Mucosa of rectum (tissue), 2 donors: Measurements from ENCODE around the gene ZNF503.
A peak's percentile ranks its signal among the peaks of the same experiment; 100 is the strongest.

Source experiments
- H3K27ac ChIP-seq, 2 donors: one replicate each; pipeline ENCODE4 v1.7.0; 2013; ENCODE audit warnings: inconsistent platforms in 2 of 2, low read depth in 2 of 2, low read length in 2 of 2
- H3K27me3 ChIP-seq, 2 donors: one replicate each; pipeline ENCODE4 v1.7.0; 2013; ENCODE audit warnings: low read length in 2 of 2; ENCODE audit not compliant: control insufficient read depth in 2 of 2, insufficient read depth in 2 of 2
- H3K36me3 ChIP-seq, 2 donors: one replicate each; pipeline ENCODE4 v1.7.0; 2013; ENCODE audit warnings: low read length in 2 of 2; ENCODE audit not compliant: control insufficient read depth in 2 of 2, insufficient read depth in 2 of 2
- H3K4me1 ChIP-seq, 2 donors: one replicate each; pipeline ENCODE4 v1.7.0; 2013; ENCODE audit warnings: low read length in 2 of 2, mild to moderate bottlenecking in 1 of 2; ENCODE audit not compliant: control insufficient read depth in 2 of 2, insufficient read depth in 2 of 2
- H3K4me3 ChIP-seq, 2 donors: one replicate each; pipeline ENCODE4 v1.7.0; 2013; ENCODE audit warnings: low read length in 2 of 2
- H3K9ac ChIP-seq, 2 donors: one replicate each; pipeline ENCODE4 v1.7.0; 2013; ENCODE audit warnings: low read length in 2 of 2, low read depth in 1 of 2, mild to moderate bottlenecking in 1 of 2
- H3K9me3 ChIP-seq, 2 donors: one replicate each; pipeline ENCODE4 v1.7.0; 2013; ENCODE audit warnings: low read length in 2 of 2; ENCODE audit not compliant: control insufficient read depth in 2 of 2
- donor health status: healthy.
- donor health status: Normal muscosa, but diverticular disease.

The ZNF503 gene, protein sequence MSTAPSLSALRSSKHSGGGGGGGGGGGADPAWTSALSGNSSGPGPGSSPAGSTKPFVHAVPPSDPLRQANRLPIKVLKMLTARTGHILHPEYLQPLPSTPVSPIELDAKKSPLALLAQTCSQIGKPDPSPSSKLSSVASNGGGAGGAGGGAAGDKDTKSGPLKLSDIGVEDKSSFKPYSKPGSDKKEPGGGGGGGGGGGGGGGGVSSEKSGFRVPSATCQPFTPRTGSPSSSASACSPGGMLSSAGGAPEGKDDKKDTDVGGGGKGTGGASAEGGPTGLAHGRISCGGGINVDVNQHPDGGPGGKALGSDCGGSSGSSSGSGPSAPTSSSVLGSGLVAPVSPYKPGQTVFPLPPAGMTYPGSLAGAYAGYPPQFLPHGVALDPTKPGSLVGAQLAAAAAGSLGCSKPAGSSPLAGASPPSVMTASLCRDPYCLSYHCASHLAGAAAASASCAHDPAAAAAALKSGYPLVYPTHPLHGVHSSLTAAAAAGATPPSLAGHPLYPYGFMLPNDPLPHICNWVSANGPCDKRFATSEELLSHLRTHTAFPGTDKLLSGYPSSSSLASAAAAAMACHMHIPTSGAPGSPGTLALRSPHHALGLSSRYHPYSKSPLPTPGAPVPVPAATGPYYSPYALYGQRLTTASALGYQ

DNA sequence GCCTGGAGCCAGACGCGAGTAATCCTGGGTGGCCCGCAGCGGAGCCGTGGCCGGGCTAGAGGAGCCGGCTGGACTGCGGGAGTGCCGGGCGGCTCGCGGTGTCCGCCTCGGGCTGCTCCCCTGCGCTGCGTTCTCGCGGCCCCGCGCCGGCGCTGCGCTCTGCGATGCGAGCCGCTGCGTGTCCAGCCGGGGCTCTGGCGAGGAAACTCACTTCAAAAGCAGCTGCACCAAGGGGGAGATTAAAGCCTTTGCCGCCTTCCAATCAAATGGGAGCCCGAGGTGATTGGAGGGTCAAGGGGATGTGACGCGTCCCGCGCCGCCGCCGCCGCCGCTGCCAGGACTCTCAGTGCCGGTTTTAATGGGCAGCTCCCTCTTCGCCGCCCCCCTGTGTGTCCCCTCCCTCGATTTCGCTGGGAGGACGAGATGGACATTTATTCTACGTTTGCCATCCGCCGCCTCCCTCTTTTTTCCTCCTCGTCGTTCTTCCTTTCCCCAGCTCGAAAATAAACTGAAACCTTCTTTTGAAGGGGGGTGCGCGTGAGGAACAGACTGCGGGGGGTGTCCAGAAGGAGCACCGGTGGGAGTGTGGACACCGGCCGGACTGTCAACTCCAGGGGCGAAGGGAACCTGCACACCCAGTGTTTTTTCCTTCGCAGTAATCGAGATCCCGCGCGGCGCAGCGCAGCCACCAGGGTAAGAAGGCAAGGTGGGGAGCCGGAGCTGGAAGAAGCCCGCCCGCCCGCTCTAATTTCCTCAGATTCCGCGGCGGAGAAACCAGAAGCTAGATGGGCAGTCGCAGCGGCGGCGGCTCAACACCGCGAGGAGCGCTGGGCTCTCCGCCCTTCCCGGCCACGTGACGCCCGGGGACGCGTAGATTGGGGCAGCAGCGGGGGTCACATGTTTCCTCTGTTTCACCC, at the start of gene ZNF503:
Gene ZNF503, minus strand, starts transcription at position 196 of the 917 bp plus-strand sequence. CDS start 345 bp downstream, outside the sequence.
- peaks cover 2 to 15% of the 10 kb centered on the region in 2 donors for H3K27me3 ChIP-seq
- no peaks in the 10 kb centered on the region for H3K36me3 ChIP-seq
- peaks cover 2 to 13% of the 10 kb centered on the region in 2 donors for H3K4me1 ChIP-seq
- peak within 1 kb of the TSS; percentile 92 to 94 for H3K27ac ChIP-seq
- H3K9ac ChIP-seq, result peak within 1 kb of the TSS; percentile 76 to 81
- H3K4me3 ChIP-seq, result peak within 1 kb of the TSS; percentile 86 to 91
- H3K9me3 ChIP-seq, result no peaks in the 10 kb centered on the region

DNA sequence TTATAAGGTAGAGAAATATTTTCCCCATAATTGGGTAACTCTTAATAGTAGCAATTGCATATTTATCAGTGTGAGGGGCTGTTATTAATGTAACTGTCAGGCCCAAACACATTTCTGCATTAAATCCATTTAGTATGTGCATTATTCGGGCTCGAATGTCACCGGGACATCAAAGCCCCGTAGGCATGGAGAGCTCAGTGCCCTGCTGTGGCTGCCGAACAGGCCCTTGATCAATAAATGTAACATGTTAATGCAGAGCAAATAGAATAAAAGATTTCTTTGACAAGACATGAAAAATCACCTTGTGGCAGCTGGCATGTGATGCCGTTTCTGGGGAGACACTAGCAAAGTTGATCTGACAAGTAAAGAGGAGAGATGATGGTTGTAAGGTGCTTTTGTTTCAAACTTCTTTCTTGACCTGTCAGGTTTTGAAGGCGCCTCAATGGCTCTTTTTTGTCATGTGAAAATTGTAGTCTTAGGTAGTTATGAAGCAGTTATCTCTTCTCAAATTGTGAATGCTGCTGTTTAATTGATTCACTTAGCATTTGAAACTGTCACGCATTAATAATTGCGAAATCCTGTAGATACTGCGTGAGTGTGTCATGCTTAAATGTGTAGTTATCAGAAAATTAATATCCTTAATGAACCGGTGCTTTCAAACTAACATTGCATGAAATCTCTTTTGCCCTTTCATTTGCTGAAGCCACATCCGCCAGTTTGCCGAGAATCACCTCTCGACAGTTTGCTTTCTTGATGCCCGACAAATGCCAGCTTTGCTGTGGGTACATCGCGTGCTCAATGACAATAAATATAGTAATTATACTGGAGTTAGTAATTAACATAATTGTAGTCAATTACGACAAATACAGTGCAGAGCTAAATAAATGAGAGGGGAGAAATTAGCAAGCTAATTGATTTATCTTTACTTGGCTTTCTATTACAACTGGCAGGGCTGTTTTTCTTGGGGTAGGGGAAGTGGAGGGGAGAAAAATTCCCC, 49.4 kb upstream of the ZNF503 start:
- Histone ChIP-seq H3K4me3 (no peak overlapping the region), H3K27ac (no peak overlapping the region), H3K9me3 (peaks cover 0 to 2% of the 10 kb centered on the region in 2 donors), H3K9ac (no peak overlapping the region), H3K4me1 (peaks cover 2 to 6% of the 10 kb centered on the region in 2 donors), H3K27me3 (no peaks in the 10 kb centered on the region), H3K36me3 (peaks cover 0 to 3% of the 10 kb centered on the region in 2 donors)

DNA sequence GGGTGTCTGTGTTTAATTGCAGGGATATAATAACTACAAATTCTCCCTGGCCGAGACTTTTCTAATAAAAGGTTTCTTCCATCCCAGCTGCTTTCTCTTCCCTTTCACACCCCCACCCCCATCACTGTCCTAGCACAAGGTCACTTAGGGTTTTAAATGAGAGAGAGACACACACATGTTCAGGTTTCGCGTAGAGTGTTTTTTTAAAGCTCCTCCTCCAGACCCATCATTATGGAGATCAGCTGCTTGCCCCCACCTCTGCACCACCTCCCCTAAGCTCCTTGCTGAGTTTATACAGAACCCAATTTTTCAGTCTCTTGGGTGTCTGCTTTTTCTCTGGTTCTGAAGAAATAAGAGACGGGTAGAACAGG, 48.5 kb upstream of the ZNF503 start:
- no peaks in the 10 kb centered on the region for H3K27me3 ChIP-seq
- peaks cover 0 to 3% of the 10 kb centered on the region in 2 donors for H3K36me3 ChIP-seq
- peaks cover 0 to 2% of the 10 kb centered on the region in 2 donors for H3K9me3 ChIP-seq
- H3K4me1 ChIP-seq, result peaks cover 2 to 6% of the 10 kb centered on the region in 2 donors
- no peak overlapping the region for H3K4me3 ChIP-seq
- no peak overlapping the region for H3K9ac ChIP-seq
- H3K27ac ChIP-seq, result no peak overlapping the region

DNA sequence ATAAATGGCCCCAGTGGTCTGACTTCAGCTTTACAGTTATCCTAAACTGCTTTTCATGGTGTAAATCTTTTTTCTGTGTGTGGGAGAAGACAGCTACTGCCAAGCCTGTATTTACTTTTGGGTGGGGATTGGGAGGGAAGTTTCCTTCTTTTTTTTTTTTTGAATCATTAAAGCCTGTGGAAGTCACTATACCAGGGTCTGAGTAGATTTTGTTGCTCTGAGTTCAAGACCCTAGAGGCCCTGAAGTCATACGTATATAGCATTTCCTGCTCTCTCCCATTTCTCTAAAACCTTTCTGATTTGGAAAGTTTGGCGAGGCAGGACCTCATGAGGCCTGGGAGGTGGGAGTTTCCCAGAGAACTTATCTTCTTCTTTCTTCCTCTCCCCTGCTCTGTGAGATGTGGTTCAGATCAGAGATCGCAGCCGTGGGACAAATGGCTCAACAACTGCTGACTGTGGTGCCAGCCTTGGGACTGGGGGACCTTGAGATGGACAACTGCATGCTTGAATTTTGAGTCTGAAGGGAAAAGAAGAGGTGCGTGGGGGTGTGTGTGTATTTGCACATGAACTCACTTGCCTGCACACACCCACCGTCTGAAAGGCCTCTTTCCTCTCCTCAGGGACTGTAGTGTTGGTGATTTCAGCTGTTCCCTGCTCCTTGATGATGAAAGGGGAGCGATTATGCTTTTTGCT, 48.0 kb upstream of the ZNF503 start:
- no peak overlapping the region for H3K4me3 ChIP-seq
- peaks cover 2 to 6% of the 10 kb centered on the region in 2 donors for H3K4me1 ChIP-seq
- peaks cover 0 to 2% of the 10 kb centered on the region in 2 donors for H3K9me3 ChIP-seq
- H3K27ac ChIP-seq, result no peak overlapping the region
- no peak overlapping the region for H3K9ac ChIP-seq
- H3K36me3 ChIP-seq, result no peaks in the 10 kb centered on the region
- H3K27me3 ChIP-seq, result no peaks in the 10 kb centered on the region

DNA sequence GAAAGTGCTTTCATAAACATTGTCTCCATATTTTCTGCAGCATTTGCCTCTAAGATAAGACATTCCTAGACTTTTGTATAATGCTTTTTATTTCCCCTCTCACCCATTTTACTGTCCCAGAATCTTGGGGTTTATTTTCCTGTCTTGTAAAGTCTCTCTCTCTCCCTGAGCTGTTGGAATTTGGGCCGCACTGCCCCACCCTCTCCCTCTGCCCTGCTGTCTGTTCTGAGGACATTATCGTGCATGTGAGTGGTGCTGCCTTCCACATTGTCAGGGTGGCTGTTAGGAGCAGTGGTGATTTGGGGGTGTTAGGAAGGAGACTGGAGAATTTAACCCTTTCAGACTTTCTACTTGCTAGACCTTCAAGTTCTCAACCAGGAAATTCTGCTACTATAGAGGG, 46.6 kb upstream of the ZNF503 start:
- H3K4me1 ChIP-seq, result peaks cover 2 to 6% of the 10 kb centered on the region in 2 donors
- peaks cover 0 to 5% of the 10 kb centered on the region in 2 donors for H3K9me3 ChIP-seq
- no peaks in the 10 kb centered on the region for H3K27me3 ChIP-seq
- no peak overlapping the region for H3K9ac ChIP-seq
- H3K4me3 ChIP-seq, result no peak overlapping the region
- H3K27ac ChIP-seq, result no peak overlapping the region
- H3K36me3 ChIP-seq, result no peaks in the 10 kb centered on the region

DNA sequence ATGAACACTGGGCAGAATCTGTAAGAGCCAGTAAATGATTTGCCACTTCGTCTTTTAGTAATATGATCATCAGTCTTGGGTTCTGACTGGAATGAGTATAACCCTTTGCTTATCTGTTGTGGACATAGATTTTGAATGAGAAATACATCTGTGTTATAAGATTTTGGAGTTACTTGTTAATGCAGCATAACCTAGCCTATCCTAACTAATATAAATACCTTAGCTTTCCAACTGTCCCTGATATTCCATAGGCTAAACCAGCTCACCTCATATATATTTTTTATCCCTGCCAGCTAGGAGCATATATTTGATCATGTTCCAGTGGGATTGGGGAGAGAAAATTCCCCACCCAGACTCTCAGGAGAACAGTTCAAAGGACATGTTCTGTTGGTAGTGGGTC, 44.9 kb upstream of the ZNF503 start:
- Histone ChIP-seq H3K4me3 (no peak overlapping the region), H3K9me3 (peaks cover 0 to 5% of the 10 kb centered on the region in 2 donors), H3K27ac (no peak overlapping the region), H3K9ac (no peak overlapping the region), H3K4me1 (peaks cover 2 to 9% of the 10 kb centered on the region in 2 donors), H3K27me3 (no peaks in the 10 kb centered on the region), H3K36me3 (no peaks in the 10 kb centered on the region)

DNA sequence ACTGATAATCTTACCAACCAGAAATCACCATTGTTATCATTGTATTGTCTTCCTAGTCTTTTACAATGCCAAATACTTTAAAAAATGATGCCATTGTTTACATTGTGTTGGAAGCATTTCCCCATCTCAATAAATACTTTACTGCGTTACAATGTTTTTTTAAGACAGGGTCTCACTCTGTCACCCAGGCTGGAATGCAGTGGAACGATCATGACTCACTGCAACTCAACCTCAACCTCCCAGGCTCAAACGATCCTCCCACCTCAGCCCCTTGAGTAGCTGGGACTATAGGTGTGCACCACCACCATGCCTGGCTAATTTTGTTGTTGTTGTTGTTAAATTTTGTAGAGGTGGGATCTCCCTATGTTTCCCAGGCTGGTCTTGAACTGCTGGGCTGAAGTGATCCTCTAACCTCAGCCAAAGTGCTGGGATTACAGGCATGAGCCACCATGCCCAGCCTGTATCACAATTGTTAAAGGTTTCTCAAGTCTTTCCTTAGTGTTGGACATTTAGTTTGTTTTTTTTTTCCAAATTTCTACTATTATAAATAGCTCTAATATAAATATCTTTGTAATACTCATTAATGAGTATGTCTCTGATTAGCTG, 43.3 kb upstream of the ZNF503 start:
- H3K4me1 ChIP-seq, result peaks cover 2 to 9% of the 10 kb centered on the region in 2 donors
- no peak overlapping the region for H3K27ac ChIP-seq
- no peaks in the 10 kb centered on the region for H3K27me3 ChIP-seq
- peaks cover 0 to 5% of the 10 kb centered on the region in 2 donors for H3K9me3 ChIP-seq
- no peaks in the 10 kb centered on the region for H3K36me3 ChIP-seq
- H3K4me3 ChIP-seq, result no peak overlapping the region
- H3K9ac ChIP-seq, result no peak overlapping the region

DNA sequence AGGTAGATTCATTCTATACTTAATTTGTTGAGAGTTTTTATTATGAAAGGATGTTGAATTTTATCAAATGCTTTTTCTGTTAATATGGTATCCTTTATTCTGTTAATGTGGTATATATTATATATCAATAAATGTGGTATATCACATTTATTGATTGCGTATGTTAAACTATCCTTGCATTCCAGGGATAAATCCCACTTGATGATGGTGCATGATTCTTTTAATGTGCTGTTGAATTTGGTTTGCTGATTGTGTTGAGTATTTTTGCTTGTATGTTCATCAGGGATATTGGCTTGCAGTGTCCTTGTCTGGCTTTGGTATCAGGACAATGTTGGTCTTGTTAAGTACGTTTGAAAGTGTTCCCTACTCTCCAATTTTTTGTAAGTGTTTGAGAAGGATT, 41.8 kb upstream of the ZNF503 start:
- Histone ChIP-seq H3K27ac (no peak overlapping the region), H3K4me1 (peaks cover 0 to 3% of the 10 kb centered on the region in 2 donors), H3K27me3 (no peaks in the 10 kb centered on the region), H3K36me3 (no peaks in the 10 kb centered on the region), H3K9me3 (peaks cover 0 to 5% of the 10 kb centered on the region in 2 donors), H3K4me3 (no peak overlapping the region), H3K9ac (no peak overlapping the region)
